GM06990 (cell line): ENCODE measurements around the gene ARMC2.

Experiments used
- DNase-seq: peaks from one replicate; pipeline ENCODE4 v3.0.0-alpha.2; 2011; ENCODE audit not compliant: insufficient read length; ENCODE audit errors: extremely low read depth
- H3K27me3 ChIP-seq: replicated peaks from 2 replicates; pipeline ENCODE4 v1.6.0; 2011; ENCODE audit warnings: low read length; ENCODE audit not compliant: control insufficient read depth, insufficient read depth
- H3K36me3 ChIP-seq: 2 replicates; pipeline ENCODE4 v1.5.1; 2011; ENCODE audit warnings: low read length; ENCODE audit not compliant: control insufficient read depth, insufficient read depth
- H3K4me3 ChIP-seq: replicated peaks from 2 replicates; pipeline ENCODE4 v1.5.1; 2011; ENCODE audit warnings: low read depth, mild to moderate bottlenecking, control low read depth, low read length
- TF ChIP-seq, protein P1 (sequence below): IDR thresholded peaks from 2 replicates; pipeline ENCODE4 v1.5.1; 2011; ENCODE audit warnings: low read length, control low read depth, mild to moderate bottlenecking, inconsistent platforms; ENCODE audit not compliant: insufficient read depth, poor library complexity, severe bottlenecking

Gene ARMC2

GRCh38 chr6:108822401-108822800 is 25.8 kb upstream of the ARMC2 start:
- DNase-seq: no peak
- no peak overlapping the region for H3K4me3 ChIP-seq
- no peaks in the 10 kb centered on the region for H3K27me3 ChIP-seq
- TF ChIP-seq, protein P1, sequence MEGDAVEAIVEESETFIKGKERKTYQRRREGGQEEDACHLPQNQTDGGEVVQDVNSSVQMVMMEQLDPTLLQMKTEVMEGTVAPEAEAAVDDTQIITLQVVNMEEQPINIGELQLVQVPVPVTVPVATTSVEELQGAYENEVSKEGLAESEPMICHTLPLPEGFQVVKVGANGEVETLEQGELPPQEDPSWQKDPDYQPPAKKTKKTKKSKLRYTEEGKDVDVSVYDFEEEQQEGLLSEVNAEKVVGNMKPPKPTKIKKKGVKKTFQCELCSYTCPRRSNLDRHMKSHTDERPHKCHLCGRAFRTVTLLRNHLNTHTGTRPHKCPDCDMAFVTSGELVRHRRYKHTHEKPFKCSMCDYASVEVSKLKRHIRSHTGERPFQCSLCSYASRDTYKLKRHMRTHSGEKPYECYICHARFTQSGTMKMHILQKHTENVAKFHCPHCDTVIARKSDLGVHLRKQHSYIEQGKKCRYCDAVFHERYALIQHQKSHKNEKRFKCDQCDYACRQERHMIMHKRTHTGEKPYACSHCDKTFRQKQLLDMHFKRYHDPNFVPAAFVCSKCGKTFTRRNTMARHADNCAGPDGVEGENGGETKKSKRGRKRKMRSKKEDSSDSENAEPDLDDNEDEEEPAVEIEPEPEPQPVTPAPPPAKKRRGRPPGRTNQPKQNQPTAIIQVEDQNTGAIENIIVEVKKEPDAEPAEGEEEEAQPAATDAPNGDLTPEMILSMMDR: no peak
- no peaks in the 10 kb centered on the region for H3K36me3 ChIP-seq

DNA sequence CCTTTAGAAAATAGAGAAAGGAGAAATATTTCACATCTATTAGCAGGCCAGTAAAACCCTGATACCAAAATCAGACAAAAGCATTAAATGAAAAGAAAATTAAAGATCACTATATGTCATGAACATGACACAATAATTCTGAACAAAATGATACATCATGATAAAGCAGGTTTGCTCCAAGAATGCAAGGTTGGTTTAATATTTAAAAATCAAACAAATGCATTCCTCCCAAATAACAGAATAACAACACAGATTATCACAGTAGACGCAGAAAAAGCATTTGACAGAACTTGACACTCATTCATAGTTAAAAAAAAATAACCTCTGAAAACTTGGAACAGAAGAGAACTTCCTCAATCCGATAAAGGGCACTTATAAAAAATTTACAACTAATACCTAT is 22.9 kb upstream of the ARMC2 start:
- H3K36me3 ChIP-seq: no peaks in the 10 kb centered on the region
- H3K4me3 ChIP-seq: no peak overlapping the region
- TF ChIP-seq, protein P1: no peak
- H3K27me3 ChIP-seq: no peaks in the 10 kb centered on the region
- no peak for DNase-seq

DNA sequence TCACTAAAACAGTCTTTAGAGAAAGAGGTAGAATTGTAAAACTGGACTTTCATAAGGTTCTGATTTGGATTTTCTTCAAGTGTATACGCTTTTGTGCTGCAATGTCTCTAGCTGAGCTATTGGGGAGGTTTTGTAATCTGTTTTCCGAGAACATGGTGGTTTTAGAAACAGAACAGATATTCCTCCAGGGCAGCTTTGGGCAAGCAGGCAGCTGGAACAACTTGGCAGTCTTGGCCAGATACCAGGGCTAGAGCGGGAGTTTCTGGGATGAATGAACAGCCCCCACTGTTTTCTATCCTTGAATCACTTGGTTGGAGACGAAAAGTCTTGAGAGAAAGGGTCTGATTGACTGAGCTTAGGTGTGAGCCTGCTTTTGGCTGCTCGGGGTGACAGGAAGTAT is 17.1 kb upstream of the ARMC2 start:
- TF ChIP-seq, protein P1: no peak
- DNase-seq: no peak
- Histone ChIP-seq H3K36me3 (no peaks in the 10 kb centered on the region), H3K4me3 (no peak overlapping the region), H3K27me3 (no peaks in the 10 kb centered on the region; the same call in 1 of the 2 replicates)

- no peaks in the 10 kb centered on the region; the same call in 1 of the 2 replicates for H3K27me3 ChIP-seq
- no peaks in the 10 kb centered on the region for H3K36me3 ChIP-seq
- H3K4me3 ChIP-seq: no peak overlapping the region
- TF ChIP-seq, protein P1: no peak
- no peak for DNase-seq
These were observed 15.5 kb upstream of the ARMC2 start for GRCh38 chr6:108832738-108833137.

DNA sequence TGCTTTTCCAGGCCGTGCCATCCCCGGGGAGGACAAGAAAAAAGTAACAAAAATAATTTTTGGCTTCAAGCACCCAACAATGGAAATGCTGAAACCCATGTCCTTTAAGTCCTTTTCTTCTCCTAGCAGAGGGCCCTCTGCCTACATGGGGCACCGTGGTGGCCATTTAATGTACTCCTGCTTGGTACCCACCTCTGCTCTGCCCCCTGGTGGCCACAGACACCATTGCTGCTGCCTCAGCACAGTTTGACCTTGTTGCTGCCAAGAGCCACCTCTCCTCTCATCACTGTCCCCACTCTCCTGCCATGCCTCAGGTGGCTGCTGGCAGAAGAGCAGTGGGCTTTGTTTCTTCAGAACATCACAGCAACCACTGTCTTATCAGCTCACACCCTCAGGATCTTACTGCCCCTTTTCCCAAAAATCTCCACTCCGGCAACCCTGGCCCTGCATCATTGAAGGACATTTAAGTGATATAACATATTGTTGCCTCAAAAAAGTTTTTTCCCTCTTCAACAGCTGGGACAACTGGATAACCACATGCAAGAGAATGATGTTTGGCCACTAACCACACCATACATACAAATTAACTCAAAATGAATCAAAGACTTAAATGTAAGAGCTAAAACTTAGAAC is 12.9 kb upstream of the ARMC2 start:
- no peak overlapping the region for H3K4me3 ChIP-seq
- no peak for DNase-seq
- H3K27me3 ChIP-seq: no peaks in the 10 kb centered on the region; the same call in 1 of the 2 replicates
- TF ChIP-seq, protein P1: peak; percentile 92
- H3K36me3 ChIP-seq: no peaks in the 10 kb centered on the region

DNA sequence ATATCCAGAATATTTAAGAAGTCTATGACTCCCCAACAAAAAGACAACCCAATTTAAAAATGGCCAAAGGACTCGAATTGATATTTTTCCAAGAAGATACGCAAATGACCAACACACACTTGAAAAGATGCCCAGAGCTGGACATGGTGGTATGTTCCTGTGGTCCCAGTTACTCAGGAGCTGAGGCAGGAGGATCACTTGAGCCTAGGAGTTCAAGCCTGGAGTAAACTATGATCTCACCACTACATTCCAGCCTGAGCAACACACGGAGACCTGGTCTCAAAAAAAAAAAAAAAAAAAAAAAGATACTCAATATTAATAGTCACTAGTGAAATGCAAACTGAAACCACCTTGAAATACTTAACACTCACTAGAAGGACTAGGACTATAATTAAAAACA is 12.2 kb upstream of the ARMC2 start:
- TF ChIP-seq, protein P1: no peak
- no peak for DNase-seq
- Histone ChIP-seq H3K27me3 (no peaks in the 10 kb centered on the region; the same call in none of the 2 replicates), H3K4me3 (no peak overlapping the region), H3K36me3 (no peaks in the 10 kb centered on the region)
